HepG2 (cell line): ENCODE results near the gene SLC13A3. TPM values are rescaled to one million over a fixed set of nuclear protein-coding genes. Genes with fewer than 3 reads are reported as not detected.

ENCODE experiments used
- ATAC-seq: fragments of 200-7000 bp; cut with Tn5 transposase; 3 replicates; pipeline ENCODE4 v1.9.1; 2020; ENCODE audit warnings: mild to moderate bottlenecking, moderate library complexity
- BruUV-seq: library from RNA; stranded (reverse); fragments of 400-500 nt; replicated peaks from 2 replicates; lab custom pipeline; 2021; lab: Mats Ljungman, UMichigan
- CTCF ChIA-PET: fragments of 300-600 bp; formaldehyde crosslinking; extraction: SDS; loops from one replicate; lab custom pipeline; 2021; ENCODE audit warnings: low total read pairs, inconsistent platforms, low intra/inter-chr PET ratio; lab: Yijun Ruan, JAX
- POLR2A ChIA-PET: fragments of 350-600 bp; sonication (Branson Sonifier 250); formaldehyde crosslinking; loops from one replicate; lab custom pipeline; 2020; ENCODE audit warnings: antibody characterized with exemption, inconsistent platforms; lab: Yijun Ruan, JAX
- DNase-seq: peaks from one replicate; pipeline ENCODE4 v3.0.0-alpha.2; 2015; ENCODE audit warnings: low spot score
- FAIRE-seq: peaks from 3 replicates; lab custom pipeline; 2011; peaks lifted over from hg19 to GRCh38; lab: Jason Lieb, UNC
- H2AFZ ChIP-seq: one replicate; pipeline ENCODE4 v1.6.1; 2011; ENCODE audit warnings: low read length, inconsistent platforms
- H3K27ac ChIP-seq: fragments of 300-600 bp; 3 replicates; pipeline ENCODE4 v1.8.0; 2011; ENCODE audit warnings: mixed run types, mild to moderate bottlenecking, mixed read lengths, low read length, inconsistent platforms; ENCODE audit not compliant: insufficient read depth; ENCODE audit errors: extremely low read length
- H3K27me3 ChIP-seq, 2 experiments: fragments of 200-600 bp in 1 of 2; 2 replicates in 1 of 2; 3 replicates in 1 of 2; pipeline versions ENCODE4 v1.6.0 to v1.8.0; 2011; ENCODE audit warnings: low read length in 2 of 2, mild to moderate bottlenecking in 2 of 2, moderate library complexity in 2 of 2, inconsistent platforms in 1 of 2; ENCODE audit not compliant: insufficient read depth in 2 of 2, control insufficient read depth in 1 of 2
- H3K36me3 ChIP-seq, 2 experiments: fragments of 200-600 bp in 1 of 2; replicated peaks in 1 of 2; 2 replicates in 1 of 2; 3 replicates in 1 of 2; pipeline versions ENCODE4 v1.5.1 to v1.8.0; 2011; ENCODE audit warnings: low read length in 2 of 2, inconsistent platforms in 1 of 2; ENCODE audit not compliant: insufficient read depth in 2 of 2, control insufficient read depth in 1 of 2
- H3K4me1 ChIP-seq: 2 replicates; pipeline ENCODE4 v1.5.1; 2012; ENCODE audit warnings: low read length, inconsistent platforms; ENCODE audit not compliant: insufficient read depth
- H3K4me2 ChIP-seq: 2 replicates; pipeline ENCODE4 v1.6.0; 2011; ENCODE audit warnings: low read depth, low read length, inconsistent platforms
- H3K4me3 ChIP-seq, 3 experiments: fragments of 200-600 bp in 1 of 3; sonication (generic), shearing (Covaris generic) in 1 of 3; replicated peaks in 1 of 3; 2 replicates each; pipeline ENCODE4 v1.5.1; 2011 to 2016; ENCODE audit warnings: low read length in 3 of 3, inconsistent platforms in 2 of 3, low read depth in 2 of 3, mild to moderate bottlenecking in 2 of 3, control low read depth in 1 of 3, mixed read lengths in 1 of 3; ENCODE audit not compliant: insufficient read depth in 1 of 3
- H3K79me2 ChIP-seq: one replicate; pipeline ENCODE4 v1.6.1; 2011; ENCODE audit warnings: low read length, inconsistent platforms; ENCODE audit not compliant: insufficient read depth
- H3K9ac ChIP-seq: 2 replicates; pipeline ENCODE4 v1.6.0; 2011; ENCODE audit warnings: mild to moderate bottlenecking, low read depth, low read length, inconsistent platforms; ENCODE audit not compliant: insufficient read depth
- H3K9me3 ChIP-seq: 2 replicates; pipeline ENCODE4 v1.5.1; 2012; ENCODE audit warnings: mild to moderate bottlenecking, low read length
- H4K20me1 ChIP-seq: 2 replicates; pipeline ENCODE4 v1.6.0; 2011; ENCODE audit warnings: inconsistent platforms, mild to moderate bottlenecking, low read length, moderate library complexity; ENCODE audit not compliant: insufficient read depth
- PLRG1 ChIP-seq: fragments of 450-650 bp; conservative IDR thresholded peaks from 2 replicates; pipeline ENCODE4 v1.6.1; 2016
- REXO4 ChIP-seq: sonication (generic); formaldehyde crosslinking; IDR thresholded peaks from 2 replicates; pipeline ENCODE4 v1.8.0; 2022; ENCODE audit warnings: missing genetic modification reagents, mild to moderate bottlenecking, borderline replicate concordance
- RXRB ChIP-seq: IDR thresholded peaks from 2 replicates; pipeline ENCODE4 v1.6.1; 2016; ENCODE audit warnings: borderline replicate concordance, missing genetic modification reagents, missing compliant biosample characterization
- ZMYM3 ChIP-seq: sonication (generic); formaldehyde crosslinking; IDR thresholded peaks from 2 replicates; pipeline ENCODE4 v1.5.1; 2020; ENCODE audit warnings: mild to moderate bottlenecking, missing genetic modification reagents
- ZNF629 ChIP-seq: sonication (generic); formaldehyde crosslinking; conservative IDR thresholded peaks from 2 replicates; pipeline ENCODE4 v1.5.0; 2020; ENCODE audit warnings: missing genetic modification reagents
- ZNF768 ChIP-seq: sonication (generic); formaldehyde crosslinking; IDR thresholded peaks from 2 replicates; pipeline ENCODE4 v1.4.0; 2020; ENCODE audit warnings: missing genetic modification reagents
- WGBS: methylation state at CpG from one replicate; pipeline ENCODE4 v1.1.6; 2017; ENCODE audit warnings: low lambda C conversion rate; 5-methylcytosine and 5-hydroxymethylcytosine counted together
- in situ Hi-C: cut with HindIII; loops from 2 replicates; pipeline ENCODE4 v1.10.0; 2017; ENCODE audit warnings: low pct_unique_long_range_greater_than_20kb; ENCODE audit not compliant: extremely low pct_ligation_motif_present
- intact Hi-C: fragments of 100-400 bp; cut with micrococcal nuclease; formaldehyde crosslinking; loops from one replicate; pipeline ENCODE4 v1.10.0; 2022; ENCODE audit not compliant: unreplicated experiment
- polyA plus RNA-seq, 8 experiments: library from polyadenylated mRNA; depleted of rRNA in 3 of 8; stranded (reverse) in 7 of 8; unstranded in 1 of 8; fragments of >200 nt; fragmentation: Illumina TruSeq in 4 of 8; extraction: Trizol in 4 of 8; gene quantifications; 2 replicates each; pipeline versions ENCODE4 v1.2.1 to v1.2.3, GENCODE V29; 2011 to 2016; ENCODE audit warnings: low read depth in 4 of 8, missing spikeins in 1 of 8, mixed read lengths in 1 of 8; ENCODE audit not compliant: insufficient read depth in 1 of 8
- total RNA-seq, 5 experiments: library from RNA; depleted of rRNA; stranded (reverse); fragments of >200 nt; fragmentation: Illumina TruSeq; extraction: Trizol; gene quantifications; 2 replicates each; pipeline ENCODE4 v1.2.3, GENCODE V29; 2016; ENCODE audit warnings: low read depth in 1 of 5
- TF ChIP-seq, protein P1 (sequence below): sonication (generic); formaldehyde crosslinking; IDR thresholded peaks from 2 replicates; pipeline ENCODE4 v1.5.1; 2020; ENCODE audit warnings: mild to moderate bottlenecking, missing genetic modification reagents, borderline replicate concordance
- TF ChIP-seq, protein P2 (sequence below): IDR thresholded peaks from 2 replicates; pipeline ENCODE4 v1.6.1; 2012; ENCODE audit warnings: low read depth, low read length, improper control_type of control experiment

The SLC13A3 gene
- total and polyA plus RNA-seq, 2 of the 13 experiments (the other 11 are each of a cell fraction or from before 2014, with no cell fraction given): 66.5 to 76.0 TPM

GRCh38 chr20:46588532-46589511 is 62.4 kb downstream of the SLC13A3 start:
- Histone ChIP-seq H3K4me3 (no peak overlapping the region), H3K27me3 (no peaks in the 10 kb centered on the region), H3K36me3 (peaks cover 22 to 29% of the 10 kb centered on the region in 2 experiments; a peak in 4 of 5 replicates), H3K27ac (no peak overlapping the region), H3K9me3 (no peaks in the 10 kb centered on the region), H3K4me1 (peaks cover 15% of the 10 kb centered on the region), H4K20me1 (no peaks in the 10 kb centered on the region), H3K4me2 (no peak overlapping the region), H2AFZ (no peak overlapping the region), H3K79me2 (no peaks in the 10 kb centered on the region), H3K9ac (no peak overlapping the region)
- no peak for DNase-seq
- FAIRE-seq: no peak
- ChIA-PET CTCF (no interaction called here), POLR2A (no interaction called here)
- 94% methylated on average over 14 of the region's 14 CpGs for WGBS
- BruUV-seq: no TSS peak
- TF ChIP-seq REXO4 (CRISPR knock-in tag) (no peak), ZNF629 (CRISPR knock-in tag) (peak; percentile 89), RXRB (CRISPR knock-in tag) (no peak), ZNF768 (peak; percentile 93), PLRG1 (0 out of 2 replicates have a peak, but pooled peaks have one; percentile 45), ZMYM3 (CRISPR knock-in tag) (peak; percentile 73)
- TF ChIP-seq, protein P1, sequence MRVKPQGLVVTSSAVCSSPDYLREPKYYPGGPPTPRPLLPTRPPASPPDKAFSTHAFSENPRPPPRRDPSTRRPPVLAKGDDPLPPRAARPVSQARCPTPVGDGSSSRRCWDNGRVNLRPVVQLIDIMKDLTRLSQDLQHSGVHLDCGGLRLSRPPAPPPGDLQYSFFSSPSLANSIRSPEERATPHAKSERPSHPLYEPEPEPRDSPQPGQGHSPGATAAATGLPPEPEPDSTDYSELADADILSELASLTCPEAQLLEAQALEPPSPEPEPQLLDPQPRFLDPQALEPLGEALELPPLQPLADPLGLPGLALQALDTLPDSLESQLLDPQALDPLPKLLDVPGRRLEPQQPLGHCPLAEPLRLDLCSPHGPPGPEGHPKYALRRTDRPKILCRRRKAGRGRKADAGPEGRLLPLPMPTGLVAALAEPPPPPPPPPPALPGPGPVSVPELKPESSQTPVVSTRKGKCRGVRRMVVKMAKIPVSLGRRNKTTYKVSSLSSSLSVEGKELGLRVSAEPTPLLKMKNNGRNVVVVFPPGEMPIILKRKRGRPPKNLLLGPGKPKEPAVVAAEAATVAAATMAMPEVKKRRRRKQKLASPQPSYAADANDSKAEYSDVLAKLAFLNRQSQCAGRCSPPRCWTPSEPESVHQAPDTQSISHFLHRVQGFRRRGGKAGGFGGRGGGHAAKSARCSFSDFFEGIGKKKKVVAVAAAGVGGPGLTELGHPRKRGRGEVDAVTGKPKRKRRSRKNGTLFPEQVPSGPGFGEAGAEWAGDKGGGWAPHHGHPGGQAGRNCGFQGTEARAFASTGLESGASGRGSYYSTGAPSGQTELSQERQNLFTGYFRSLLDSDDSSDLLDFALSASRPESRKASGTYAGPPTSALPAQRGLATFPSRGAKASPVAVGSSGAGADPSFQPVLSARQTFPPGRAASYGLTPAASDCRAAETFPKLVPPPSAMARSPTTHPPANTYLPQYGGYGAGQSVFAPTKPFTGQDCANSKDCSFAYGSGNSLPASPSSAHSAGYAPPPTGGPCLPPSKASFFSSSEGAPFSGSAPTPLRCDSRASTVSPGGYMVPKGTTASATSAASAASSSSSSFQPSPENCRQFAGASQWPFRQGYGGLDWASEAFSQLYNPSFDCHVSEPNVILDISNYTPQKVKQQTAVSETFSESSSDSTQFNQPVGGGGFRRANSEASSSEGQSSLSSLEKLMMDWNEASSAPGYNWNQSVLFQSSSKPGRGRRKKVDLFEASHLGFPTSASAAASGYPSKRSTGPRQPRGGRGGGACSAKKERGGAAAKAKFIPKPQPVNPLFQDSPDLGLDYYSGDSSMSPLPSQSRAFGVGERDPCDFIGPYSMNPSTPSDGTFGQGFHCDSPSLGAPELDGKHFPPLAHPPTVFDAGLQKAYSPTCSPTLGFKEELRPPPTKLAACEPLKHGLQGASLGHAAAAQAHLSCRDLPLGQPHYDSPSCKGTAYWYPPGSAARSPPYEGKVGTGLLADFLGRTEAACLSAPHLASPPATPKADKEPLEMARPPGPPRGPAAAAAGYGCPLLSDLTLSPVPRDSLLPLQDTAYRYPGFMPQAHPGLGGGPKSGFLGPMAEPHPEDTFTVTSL (CRISPR knock-in tag): no peak
- TF ChIP-seq, protein P2, sequence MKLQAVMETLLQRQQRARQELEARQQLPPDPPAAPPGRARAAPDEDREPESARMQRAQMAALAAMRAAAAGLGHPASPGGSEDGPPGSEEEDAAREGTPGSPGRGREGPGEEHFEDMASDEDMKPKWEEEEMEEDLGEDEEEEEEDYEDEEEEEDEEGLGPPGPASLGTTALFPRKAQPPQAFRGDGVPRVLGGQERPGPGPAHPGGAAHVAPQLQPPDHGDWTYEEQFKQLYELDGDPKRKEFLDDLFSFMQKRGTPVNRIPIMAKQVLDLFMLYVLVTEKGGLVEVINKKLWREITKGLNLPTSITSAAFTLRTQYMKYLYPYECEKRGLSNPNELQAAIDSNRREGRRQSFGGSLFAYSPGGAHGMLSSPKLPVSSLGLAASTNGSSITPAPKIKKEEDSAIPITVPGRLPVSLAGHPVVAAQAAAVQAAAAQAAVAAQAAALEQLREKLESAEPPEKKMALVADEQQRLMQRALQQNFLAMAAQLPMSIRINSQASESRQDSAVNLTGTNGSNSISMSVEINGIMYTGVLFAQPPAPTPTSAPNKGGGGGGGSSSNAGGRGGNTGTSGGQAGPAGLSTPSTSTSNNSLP: no peak
- ATAC-seq: no peak
- intact Hi-C loops (no loop called here), in situ Hi-C loops (no loop called here)
